ENCODE measurements around the gene IL1RAPL1. TPM values are rescaled to one million over a fixed set of nuclear protein-coding genes. Genes with fewer than 3 reads are reported as not detected.
A peak's percentile ranks its signal among the peaks of the same experiment; 100 is the strongest.

Gene IL1RAPL1
- total and polyA plus RNA-seq, 8 donors, result 0.06 to 3.3 (median 0.31) TPM; not detected in 3

DNA sequence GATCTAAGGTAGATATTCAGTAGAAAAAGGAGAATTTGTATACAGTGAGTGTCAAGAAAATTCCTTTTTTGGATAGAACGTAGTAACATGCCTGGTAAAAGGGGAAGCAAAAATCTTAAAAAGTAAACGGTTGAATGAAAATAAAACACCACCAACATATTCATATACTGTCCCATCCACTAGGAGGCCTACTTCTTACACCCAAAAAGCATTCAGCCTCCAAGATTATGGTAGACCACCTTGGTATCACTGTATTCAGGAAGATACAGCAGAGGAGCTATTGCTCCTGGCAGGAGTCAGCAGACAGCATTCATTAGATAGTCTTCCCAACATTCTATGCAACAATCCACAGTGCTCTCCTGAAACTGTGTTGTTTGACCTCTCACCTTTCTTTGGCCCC, 1353.5 kb downstream of the IL1RAPL1 start:
- intact Hi-C loops (cut with DNase I; ENCODE audit: low total_unique reads), result no loop called here

DNA sequence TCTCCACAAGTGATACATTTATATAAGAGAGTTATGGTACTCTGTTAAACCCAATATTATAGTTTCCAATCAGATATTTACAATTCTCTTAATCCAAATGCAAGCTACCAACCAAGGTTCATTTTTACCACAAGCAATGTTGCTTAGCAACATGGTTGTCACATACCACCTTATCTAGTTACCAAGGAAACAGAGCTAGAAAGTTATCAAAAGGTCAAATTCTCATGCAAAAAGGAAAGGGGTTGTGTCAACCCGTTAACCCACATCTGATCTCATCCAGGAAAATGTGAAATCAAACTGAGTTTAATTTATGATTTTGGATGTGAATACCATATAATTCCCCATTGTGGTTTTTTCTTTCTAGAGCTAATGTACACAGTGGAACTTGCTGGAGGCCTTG, 1354.0 kb downstream of the IL1RAPL1 start:
- intact Hi-C loops (cut with DNase I; ENCODE audit: low total_unique reads), result no loop called here

More for the DNA sequence above, 1353.5 kb downstream of the IL1RAPL1 start:
- no peak overlapping the region for H3K4me3 ChIP-seq
- DNase-seq, result no peak
- 71 to 89% (median 80%) methylated on average over 2 of the region's 2 CpGs for WGBS, 5 donors
- H3K36me3 ChIP-seq, result no peaks in the 10 kb centered on the region
- no peaks in the 10 kb centered on the region for H3K9me3 ChIP-seq
- no peaks in the 10 kb centered on the region for H3K27me3 ChIP-seq
- TF ChIP-seq POLR2AphosphoS5 (IDR thresholded peaks at IDR 0.05) (no peak), POLR2A (IDR thresholded peaks at IDR 0.05) (no peak), EP300 (IDR thresholded peaks at IDR 0.05) (no peak)
- TF ChIP-seq, protein P1, sequence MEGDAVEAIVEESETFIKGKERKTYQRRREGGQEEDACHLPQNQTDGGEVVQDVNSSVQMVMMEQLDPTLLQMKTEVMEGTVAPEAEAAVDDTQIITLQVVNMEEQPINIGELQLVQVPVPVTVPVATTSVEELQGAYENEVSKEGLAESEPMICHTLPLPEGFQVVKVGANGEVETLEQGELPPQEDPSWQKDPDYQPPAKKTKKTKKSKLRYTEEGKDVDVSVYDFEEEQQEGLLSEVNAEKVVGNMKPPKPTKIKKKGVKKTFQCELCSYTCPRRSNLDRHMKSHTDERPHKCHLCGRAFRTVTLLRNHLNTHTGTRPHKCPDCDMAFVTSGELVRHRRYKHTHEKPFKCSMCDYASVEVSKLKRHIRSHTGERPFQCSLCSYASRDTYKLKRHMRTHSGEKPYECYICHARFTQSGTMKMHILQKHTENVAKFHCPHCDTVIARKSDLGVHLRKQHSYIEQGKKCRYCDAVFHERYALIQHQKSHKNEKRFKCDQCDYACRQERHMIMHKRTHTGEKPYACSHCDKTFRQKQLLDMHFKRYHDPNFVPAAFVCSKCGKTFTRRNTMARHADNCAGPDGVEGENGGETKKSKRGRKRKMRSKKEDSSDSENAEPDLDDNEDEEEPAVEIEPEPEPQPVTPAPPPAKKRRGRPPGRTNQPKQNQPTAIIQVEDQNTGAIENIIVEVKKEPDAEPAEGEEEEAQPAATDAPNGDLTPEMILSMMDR (IDR thresholded peaks at IDR 0.05), result no peak
- no peaks in the 10 kb centered on the region for H3K4me1 ChIP-seq
- no peak overlapping the region for H3K27ac ChIP-seq

DNA sequence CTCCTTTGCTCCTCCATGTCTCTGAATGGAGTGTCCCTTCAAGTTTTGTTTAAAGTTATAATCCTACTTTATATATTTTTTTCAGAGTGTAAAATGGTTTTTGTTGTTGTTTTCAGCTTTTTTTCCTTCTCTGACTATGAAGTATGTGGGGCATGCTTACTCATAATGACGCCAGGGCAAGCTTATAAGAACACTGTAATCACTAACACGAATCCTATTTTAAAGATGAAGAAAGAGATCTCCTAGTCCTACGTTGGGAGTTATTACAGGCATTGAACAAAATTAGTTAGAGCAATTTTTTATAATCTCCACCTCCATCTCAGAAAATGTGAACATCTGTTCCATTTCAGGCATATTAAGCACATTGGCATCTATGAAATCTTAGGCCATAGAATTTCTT, 1360.0 kb downstream of the IL1RAPL1 start:
- Histone ChIP-seq H3K36me3 (no peaks in the 10 kb centered on the region), H3K4me3 (no peak overlapping the region), H3K27me3 (no peaks in the 10 kb centered on the region), H3K27ac (no peak overlapping the region), H3K4me1 (no peaks in the 10 kb centered on the region), H3K9me3 (no peaks in the 10 kb centered on the region)
- DNase-seq, result no peak
- intact Hi-C loops (cut with DNase I; ENCODE audit: low total_unique reads), result no loop called here
- no peak for TF ChIP-seq EP300 (IDR thresholded peaks at IDR 0.05)
- no peak for TF ChIP-seq POLR2AphosphoS5 (IDR thresholded peaks at IDR 0.05)
- TF ChIP-seq POLR2A (IDR thresholded peaks at IDR 0.05), result no peak
- TF ChIP-seq, protein P1 (IDR thresholded peaks at IDR 0.05), result no peak
- WGBS, 5 donors, result 56 to 83% (median 75%) methylated on average over 3 of the region's 3 CpGs

More for the DNA sequence above, 1354.0 kb downstream of the IL1RAPL1 start:
- Histone ChIP-seq H3K36me3 (no peaks in the 10 kb centered on the region), H3K4me1 (no peaks in the 10 kb centered on the region), H3K27me3 (no peaks in the 10 kb centered on the region), H3K9me3 (no peaks in the 10 kb centered on the region), H3K27ac (no peak overlapping the region), H3K4me3 (no peak overlapping the region)
- no peak for TF ChIP-seq POLR2AphosphoS5 (IDR thresholded peaks at IDR 0.05)
- no peak for TF ChIP-seq EP300 (IDR thresholded peaks at IDR 0.05)
- TF ChIP-seq, protein P1 (IDR thresholded peaks at IDR 0.05), result no peak
- no peak for TF ChIP-seq POLR2A (IDR thresholded peaks at IDR 0.05)
- 8 to 36% (median 19%) methylated on average over 1 of the region's 1 CpG for WGBS, 5 donors
- DNase-seq, result peak in 1 of 2 donors; percentile 35

DNA sequence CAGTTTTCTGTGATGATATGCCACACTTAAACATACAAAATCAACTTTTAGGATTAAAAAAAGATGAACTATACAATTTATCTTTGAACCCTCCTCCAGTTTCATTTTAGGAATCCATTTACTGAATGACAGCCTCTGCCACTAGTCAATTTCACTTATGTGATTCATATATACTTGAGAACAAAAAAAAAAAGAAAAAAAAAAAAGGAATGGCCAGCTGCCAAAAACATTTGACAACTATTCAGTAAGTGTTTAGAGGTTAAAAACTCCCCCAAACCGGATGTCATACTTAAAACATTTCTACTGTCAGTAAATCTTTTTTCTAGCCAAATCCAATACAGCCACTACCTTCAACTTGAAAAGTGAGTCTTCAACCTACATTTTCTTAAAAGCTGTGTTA, 1361.4 kb downstream of the IL1RAPL1 start:
- peak in 1 of 2 donors; percentile 3 for DNase-seq
- Histone ChIP-seq H3K36me3 (no peaks in the 10 kb centered on the region), H3K27ac (no peak overlapping the region), H3K4me3 (no peak overlapping the region), H3K27me3 (no peaks in the 10 kb centered on the region), H3K9me3 (no peaks in the 10 kb centered on the region), H3K4me1 (no peaks in the 10 kb centered on the region)
- 7 to 23% (median 21%) methylated on average over 1 of the region's 1 CpG for WGBS, 5 donors
- intact Hi-C loops (cut with DNase I; ENCODE audit: low total_unique reads), result no loop called here
- TF ChIP-seq, protein P1 (IDR thresholded peaks at IDR 0.05), result no peak
- no peak for TF ChIP-seq POLR2A (IDR thresholded peaks at IDR 0.05)
- TF ChIP-seq POLR2AphosphoS5 (IDR thresholded peaks at IDR 0.05), result no peak
- TF ChIP-seq EP300 (IDR thresholded peaks at IDR 0.05), result no peak
